WTC11 (cell line): ENCODE measurements around the gene NAB1. TPM values are rescaled to one million over a fixed set of nuclear protein-coding genes. Genes with fewer than 3 reads are reported as not detected.

Source experiments
- total RNA-seq: library from RNA; stranded (reverse); gene quantifications from 3 replicates; pipeline ENCODE4 v1.2.3, GENCODE V29; 2021

The NAB1 gene
- total RNA-seq, 1 experiment from 2014 or later = 32.0 TPM

Other genes starting within 250 kb of the NAB1 start
- 4.1 to 4.8 TPM (median 4.7 TPM) in 3 replicates for gene MFSD6, start 240.7 kb upstream of the NAB1 start, total RNA-seq
- 6.0 to 7.3 TPM (median 7.2 TPM) in 3 replicates for gene NEMP2, start 114.4 kb upstream of the NAB1 start, total RNA-seq
- 102 to 115 TPM (median 102 TPM) in 3 replicates for gene GLS, start 231.7 kb downstream of the NAB1 start, total RNA-seq